K562 (cell line): ENCODE results near the gene FBXW8.

Experiments used
- POLR2AphosphoS2 ChIP-seq: IDR thresholded peaks from 2 replicates; pipeline ENCODE4 v1.6.1; 2012; ENCODE audit warnings: low read length, improper control_type of control experiment
- STAG1 ChIP-seq: sonication (generic); formaldehyde crosslinking; IDR thresholded peaks from 2 replicates; pipeline ENCODE4 v1.5.0; 2020; ENCODE audit warnings: missing genetic modification reagents, borderline replicate concordance
- TCF7L2 ChIP-seq: fragments of 150-350 bp; IDR thresholded peaks from 2 replicates; pipeline ENCODE4 v1.6.1; 2016; ENCODE audit warnings: low read depth, mild to moderate bottlenecking, low read length, moderate library complexity

DNA sequence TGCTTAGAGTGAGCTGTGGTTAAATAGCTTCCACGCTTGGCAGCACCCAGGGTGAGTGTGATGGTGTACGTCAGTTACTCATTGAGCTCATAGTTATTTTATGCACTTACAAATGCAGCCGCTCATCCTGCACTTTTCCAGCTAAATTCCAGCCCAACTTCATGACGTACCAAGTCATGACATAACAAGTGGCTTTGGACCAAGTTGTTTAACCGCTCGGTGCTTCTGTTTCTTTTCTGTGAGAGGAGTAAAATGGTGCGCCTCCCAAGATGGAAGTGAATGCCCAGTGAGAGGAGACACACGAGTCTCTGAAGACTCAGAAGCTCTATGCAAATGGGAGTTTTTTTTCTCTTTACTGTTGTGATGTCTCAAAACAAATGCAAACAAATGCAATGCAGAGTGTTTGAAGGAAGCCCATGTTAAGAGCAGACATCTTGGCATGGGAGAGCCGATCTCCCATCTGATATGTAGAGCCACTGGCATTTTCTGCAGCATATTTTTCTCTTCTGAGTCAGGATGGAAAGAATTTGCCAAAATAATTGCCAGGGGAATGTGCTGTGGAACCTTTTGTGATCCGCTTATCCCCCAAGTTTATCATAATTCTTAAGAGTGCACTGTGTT lies 72.2 kb downstream of the FBXW8 start:
- no peak for TF ChIP-seq TCF7L2
- no peak for TF ChIP-seq STAG1 (CRISPR knock-in tag)
- no peak for TF ChIP-seq POLR2AphosphoS2
